MCF 10A (cell line): ENCODE measurements around the gene ADM5. TPM values are rescaled to one million over a fixed set of nuclear protein-coding genes. Genes with fewer than 3 reads are reported as not detected.

ENCODE experiments used
- BruUV-seq: library from RNA; stranded (reverse); fragments of 400-500 nt; replicated peaks from 2 replicates; lab custom pipeline; 2021; lab: Mats Ljungman, UMichigan
- CTCF ChIA-PET: fragments of 300-600 bp; sonication (Branson Sonifier 250); formaldehyde crosslinking; extraction: SDS; loops from one replicate; lab custom pipeline; 2021; ENCODE audit warnings: antibody characterized with exemption, inconsistent platforms; lab: Yijun Ruan, JAX
- POLR2A ChIA-PET: fragments of 300-600, 350-650 bp; sonication (Branson Sonifier 250); formaldehyde crosslinking; extraction: SDS; loops from one replicate; lab custom pipeline; 2020; ENCODE audit warnings: antibody characterized with exemption, inconsistent platforms; lab: Yijun Ruan, JAX
- DNase-seq: peaks from one replicate; pipeline ENCODE4 v3.0.0-alpha.2; 2018; ENCODE audit not compliant: unreplicated experiment
- H3K27ac Mint-ChIP-seq: one replicate; pipeline ENCODE4 v1.8.0; 2022; ENCODE audit warnings: mild to moderate bottlenecking, low read depth, mixed read lengths; ENCODE audit not compliant: unreplicated experiment
- H3K27me3 Mint-ChIP-seq: one replicate; pipeline ENCODE4 v1.8.0; 2022; ENCODE audit warnings: mixed read lengths; ENCODE audit not compliant: insufficient read depth, unreplicated experiment
- H3K36me3 Mint-ChIP-seq: one replicate; pipeline ENCODE4 v1.8.0; 2022; ENCODE audit warnings: mild to moderate bottlenecking, moderate library complexity, mixed read lengths; ENCODE audit not compliant: insufficient read depth, unreplicated experiment
- H3K4me1 Mint-ChIP-seq: one replicate; pipeline ENCODE4 v1.8.0; 2022; ENCODE audit warnings: mixed read lengths; ENCODE audit not compliant: insufficient read depth, unreplicated experiment
- H3K4me3 Mint-ChIP-seq: one replicate; pipeline ENCODE4 v1.8.0; 2022; ENCODE audit warnings: mild to moderate bottlenecking, moderate library complexity, mixed read lengths; ENCODE audit not compliant: unreplicated experiment
- H3K9me3 Mint-ChIP-seq: one replicate; pipeline ENCODE4 v1.8.0; 2022; ENCODE audit warnings: mixed read lengths; ENCODE audit not compliant: unreplicated experiment
- intact Hi-C: fragments of 100-400 bp; cut with micrococcal nuclease; formaldehyde crosslinking; loops from 2 replicates; pipeline ENCODE4 v1.14.1; 2022
- total RNA-seq: library from RNA; stranded (reverse); gene quantifications from 2 replicates; pipeline ENCODE4 v1.2.3, GENCODE V29; 2022
- TF ChIP-seq, protein P1 (sequence below): fragments of 200-600 bp; IDR thresholded peaks from one replicate; pipeline ENCODE4 v1.8.0; 2022; ENCODE audit warnings: antibody characterized with exemption, mild to moderate bottlenecking; ENCODE audit not compliant: unreplicated experiment

ADM5 gene
- total RNA-seq, 1 experiment from 2014 or later = 1.8 TPM

DNA sequence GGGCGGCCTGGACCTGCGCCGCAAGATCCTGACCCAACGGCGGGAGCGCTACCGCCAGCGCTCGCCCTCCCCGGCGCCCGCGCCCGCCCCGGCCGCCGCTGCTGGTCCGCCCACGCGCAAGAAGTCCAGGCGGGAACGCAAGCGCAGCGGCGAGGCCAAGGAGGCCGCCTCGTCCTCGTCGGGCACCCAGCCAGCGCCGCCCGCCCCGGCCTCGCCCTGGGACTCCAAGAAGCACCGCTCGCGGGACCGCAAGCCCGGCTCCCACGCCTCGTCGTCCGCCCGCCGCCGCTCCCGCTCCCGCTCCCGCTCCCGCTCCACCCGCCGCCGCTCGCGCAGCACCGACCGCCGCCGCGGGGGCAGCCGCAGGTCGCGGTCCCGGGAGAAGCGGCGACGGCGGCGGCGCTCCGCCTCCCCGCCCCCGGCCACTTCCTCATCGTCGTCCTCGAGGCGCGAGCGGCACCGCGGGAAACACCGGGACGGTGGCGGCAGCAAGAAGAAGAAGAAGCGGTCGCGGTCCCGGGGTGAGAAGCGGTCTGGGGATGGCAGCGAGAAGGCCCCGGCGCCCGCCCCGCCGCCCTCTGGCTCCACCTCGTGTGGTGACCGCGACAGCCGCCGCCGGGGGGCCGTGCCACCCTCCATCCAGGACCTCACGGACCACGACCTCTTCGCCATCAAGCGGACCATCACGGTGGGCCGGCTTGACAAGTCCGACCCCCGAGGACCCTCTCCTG is 37.4 kb upstream of the ADM5 start:
- TF ChIP-seq, protein P1, sequence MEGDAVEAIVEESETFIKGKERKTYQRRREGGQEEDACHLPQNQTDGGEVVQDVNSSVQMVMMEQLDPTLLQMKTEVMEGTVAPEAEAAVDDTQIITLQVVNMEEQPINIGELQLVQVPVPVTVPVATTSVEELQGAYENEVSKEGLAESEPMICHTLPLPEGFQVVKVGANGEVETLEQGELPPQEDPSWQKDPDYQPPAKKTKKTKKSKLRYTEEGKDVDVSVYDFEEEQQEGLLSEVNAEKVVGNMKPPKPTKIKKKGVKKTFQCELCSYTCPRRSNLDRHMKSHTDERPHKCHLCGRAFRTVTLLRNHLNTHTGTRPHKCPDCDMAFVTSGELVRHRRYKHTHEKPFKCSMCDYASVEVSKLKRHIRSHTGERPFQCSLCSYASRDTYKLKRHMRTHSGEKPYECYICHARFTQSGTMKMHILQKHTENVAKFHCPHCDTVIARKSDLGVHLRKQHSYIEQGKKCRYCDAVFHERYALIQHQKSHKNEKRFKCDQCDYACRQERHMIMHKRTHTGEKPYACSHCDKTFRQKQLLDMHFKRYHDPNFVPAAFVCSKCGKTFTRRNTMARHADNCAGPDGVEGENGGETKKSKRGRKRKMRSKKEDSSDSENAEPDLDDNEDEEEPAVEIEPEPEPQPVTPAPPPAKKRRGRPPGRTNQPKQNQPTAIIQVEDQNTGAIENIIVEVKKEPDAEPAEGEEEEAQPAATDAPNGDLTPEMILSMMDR = no peak
- intact Hi-C loops = no loop called here
- BruUV-seq = no TSS peak
- Mint-ChIP-seq H3K9me3 (no peaks in the 10 kb centered on the region), H3K27me3 (no peaks in the 10 kb centered on the region), H3K4me1 (no peaks in the 10 kb centered on the region), H3K27ac (no peak overlapping the region), H3K4me3 (no peak overlapping the region), H3K36me3 (peaks cover 81% of the 10 kb centered on the region)
- CTCF ChIA-PET = no interaction called here
- no peak for DNase-seq
- POLR2A ChIA-PET = no interaction called here

DNA sequence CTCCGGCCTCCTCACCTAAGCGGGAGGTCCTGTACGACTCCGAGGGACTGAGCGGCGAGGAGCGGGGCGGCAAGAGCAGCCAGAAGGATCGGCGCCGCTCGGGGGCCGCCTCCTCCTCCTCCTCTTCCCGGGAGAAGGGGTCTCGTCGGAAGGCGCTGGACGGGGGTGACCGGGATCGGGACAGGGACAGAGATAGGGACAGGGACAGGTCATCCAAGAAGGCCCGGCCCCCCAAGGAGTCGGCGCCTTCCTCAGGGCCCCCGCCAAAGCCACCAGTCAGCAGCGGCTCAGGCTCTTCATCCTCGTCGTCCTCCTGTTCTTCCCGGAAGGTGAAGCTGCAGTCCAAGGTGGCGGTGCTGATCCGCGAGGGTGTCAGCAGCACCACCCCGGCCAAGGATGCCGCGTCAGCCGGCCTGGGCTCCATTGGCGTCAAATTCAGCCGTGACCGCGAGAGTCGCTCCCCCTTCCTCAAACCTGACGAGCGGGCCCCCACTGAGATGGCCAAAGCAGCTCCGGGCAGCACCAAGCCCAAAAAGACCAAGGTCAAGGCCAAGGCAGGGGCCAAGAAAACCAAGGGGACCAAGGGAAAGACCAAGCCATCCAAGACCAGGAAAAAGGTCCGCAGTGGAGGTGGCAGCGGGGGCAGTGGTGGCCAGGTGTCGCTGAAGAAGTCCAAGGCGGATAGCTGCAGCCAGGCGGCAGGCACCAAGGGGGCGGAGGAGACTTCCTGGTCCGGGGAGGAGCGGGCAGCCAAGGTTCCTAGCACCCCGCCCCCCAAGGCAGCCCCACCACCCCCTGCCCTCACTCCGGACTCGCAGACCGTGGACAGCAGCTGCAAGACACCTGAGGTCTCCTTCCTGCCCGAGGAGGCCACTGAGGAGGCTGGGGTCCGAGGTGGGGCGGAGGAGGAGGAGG is 36.6 kb upstream of the ADM5 start:
- BruUV-seq = TSS peak; percentile 29

DNA sequence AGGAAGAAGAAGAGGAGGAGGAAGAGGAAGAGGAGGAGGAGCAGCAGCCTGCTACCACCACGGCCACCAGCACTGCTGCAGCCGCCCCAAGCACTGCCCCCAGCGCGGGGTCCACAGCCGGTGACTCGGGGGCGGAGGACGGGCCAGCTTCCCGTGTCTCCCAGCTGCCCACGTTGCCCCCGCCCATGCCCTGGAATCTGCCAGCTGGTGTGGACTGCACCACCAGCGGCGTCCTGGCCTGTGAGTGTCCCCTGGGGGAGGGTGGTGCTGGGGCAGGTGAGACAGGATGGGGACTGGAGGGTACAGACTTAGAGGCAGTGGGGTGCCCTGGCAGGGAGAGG is 36.0 kb upstream of the ADM5 start:
- no peaks in the 10 kb centered on the region for H3K27me3 Mint-ChIP-seq
- POLR2A ChIA-PET = interaction anchor here (1.0 kb wide), 1 partner anchor 10 kb away, joined by 3 read pairs; no protein-coding TSS in a partner anchor
- CTCF ChIA-PET = no interaction called here
- peaks cover 68% of the 10 kb centered on the region for H3K36me3 Mint-ChIP-seq
- H3K4me1 Mint-ChIP-seq = no peaks in the 10 kb centered on the region
- no peak for DNase-seq
- no peak overlapping the region for H3K27ac Mint-ChIP-seq
- no peak overlapping the region for H3K4me3 Mint-ChIP-seq
- H3K9me3 Mint-ChIP-seq = no peaks in the 10 kb centered on the region
- TF ChIP-seq, protein P1 = no peak
- no TSS peak for BruUV-seq
- intact Hi-C loops = no loop called here

More for the DNA sequence above, 36.6 kb upstream of the ADM5 start:
- DNase-seq = no peak
- H3K27ac Mint-ChIP-seq = no peak overlapping the region
- ChIA-PET CTCF (no interaction called here), POLR2A (no interaction called here)
- no peaks in the 10 kb centered on the region for H3K27me3 Mint-ChIP-seq
- intact Hi-C loops = no loop called here
- no peaks in the 10 kb centered on the region for H3K9me3 Mint-ChIP-seq
- H3K36me3 Mint-ChIP-seq = peaks cover 74% of the 10 kb centered on the region
- no peak overlapping the region for H3K4me3 Mint-ChIP-seq
- H3K4me1 Mint-ChIP-seq = no peaks in the 10 kb centered on the region
- TF ChIP-seq, protein P1 = no peak

DNA sequence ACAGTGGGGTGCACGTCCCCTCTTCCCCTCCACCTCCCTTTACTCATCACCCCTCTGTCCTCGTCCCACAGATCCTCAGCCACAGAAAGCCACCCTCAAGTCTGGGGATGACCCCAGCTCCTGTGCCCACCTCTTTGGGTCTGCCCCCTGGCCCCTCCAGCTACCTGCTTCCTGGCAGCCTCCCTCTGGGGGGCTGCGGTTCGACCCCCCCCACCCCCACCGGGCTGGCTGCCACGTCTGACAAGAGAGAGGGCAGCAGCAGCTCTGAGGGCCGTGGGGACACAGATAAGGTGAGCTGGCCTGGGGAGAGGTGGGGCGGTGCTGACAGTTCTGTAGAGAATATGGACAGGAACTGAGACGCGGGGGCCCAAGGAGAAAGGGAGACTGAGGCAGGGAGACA is 34.8 kb upstream of the ADM5 start:
- DNase-seq = no peak
- Mint-ChIP-seq H3K27me3 (no peaks in the 10 kb centered on the region), H3K4me1 (no peaks in the 10 kb centered on the region), H3K9me3 (no peaks in the 10 kb centered on the region), H3K27ac (peak overlapping the region; percentile 66), H3K4me3 (no peak overlapping the region), H3K36me3 (peaks cover 58% of the 10 kb centered on the region)
- ChIA-PET CTCF (interaction anchor here (1.1 to 1.8 kb wide), 2 partner anchors 18 to 21 kb away, joined by 5 to 7 read pairs; no protein-coding TSS in a partner anchor), POLR2A (interaction anchor here (1.9 to 11.4 kb wide), 3 partner anchors 9 to 13 kb away, joined by 4 to 167 read pairs (median 6); partner anchors contain the start of genes BCL2L12, IRF3, RRAS and SCAF1)
- intact Hi-C loops = no loop called here
- no TSS peak for BruUV-seq
- TF ChIP-seq, protein P1 = no peak
